A549 (cell line): ENCODE data around the gene ATP9A.

Experiments
- BCL3 ChIP-seq: fragments of >200 bp; sonication (Bioruptor Twin); formaldehyde crosslinking; IDR thresholded peaks from 3 replicates; pipeline ENCODE4 v1.6.1; 2016
- CEBPB ChIP-seq, 2 experiments: fragments of >200 bp in 1 of 2; sonication (Bioruptor Twin) in 1 of 2; formaldehyde crosslinking in 1 of 2; IDR thresholded peaks; 2 replicates each; pipeline ENCODE4 v1.6.1; 2012 to 2016
- EP300 ChIP-seq, 2 experiments: fragments of >200 bp; sonication (Bioruptor Twin); formaldehyde crosslinking; IDR thresholded peaks; 2 replicates in 1 of 2; 3 replicates in 1 of 2; pipeline ENCODE4 v1.6.1; 2016 to 2017
- HDAC2 ChIP-seq: fragments of 200-600 bp; sonication (generic); IDR thresholded peaks from 2 replicates; pipeline ENCODE4 v1.6.1; 2016
- MYC ChIP-seq: IDR thresholded peaks from 2 replicates; pipeline ENCODE4 v1.6.1; 2012; ENCODE audit warnings: mild to moderate bottlenecking, inconsistent platforms, low read length, improper control_type of control experiment, borderline replicate concordance
- POLR2A ChIP-seq: IDR thresholded peaks from 2 replicates; pipeline ENCODE4 v1.6.1; 2012; ENCODE audit warnings: mild to moderate bottlenecking, low read length
- RAD21 ChIP-seq, 2 experiments: fragments of >200 bp in 1 of 2; sonication (Bioruptor Twin) in 1 of 2; formaldehyde crosslinking in 1 of 2; IDR thresholded peaks in 1 of 2; conservative IDR thresholded peaks in 1 of 2; 2 replicates in 1 of 2; 3 replicates in 1 of 2; pipeline ENCODE4 v1.6.1; 2012 to 2018; ENCODE audit warnings: inconsistent platforms in 1 of 2
- RCOR1 ChIP-seq: fragments of 150-350 bp; IDR thresholded peaks from 2 replicates; pipeline ENCODE4 v1.6.1; 2014; ENCODE audit warnings: antibody characterized with exemption, low read length, low read depth
- SMC3 ChIP-seq: fragments of >200 bp; sonication (Bioruptor Twin); formaldehyde crosslinking; IDR thresholded peaks from 3 replicates; pipeline ENCODE4 v1.6.1; 2018; ENCODE audit warnings: inconsistent platforms
- ZNF302 ChIP-seq: fragments of 250-450 bp; sonication (Bioruptor Pico); IDR thresholded peaks from 2 replicates; pipeline ENCODE4 v1.9.0; 2021; ENCODE audit warnings: inconsistent platforms, mild to moderate bottlenecking, moderate library complexity
- TF ChIP-seq, protein P1 (sequence below): fragments of >200 bp; sonication (Bioruptor Twin); formaldehyde crosslinking; IDR thresholded peaks from 3 replicates; pipeline ENCODE4 v1.5.1; 2016
- TF ChIP-seq, protein P2 (sequence below): fragments of 450-650 bp; IDR thresholded peaks from 2 replicates; pipeline ENCODE4 v1.6.1; 2014; ENCODE audit warnings: antibody characterized with exemption

DNA sequence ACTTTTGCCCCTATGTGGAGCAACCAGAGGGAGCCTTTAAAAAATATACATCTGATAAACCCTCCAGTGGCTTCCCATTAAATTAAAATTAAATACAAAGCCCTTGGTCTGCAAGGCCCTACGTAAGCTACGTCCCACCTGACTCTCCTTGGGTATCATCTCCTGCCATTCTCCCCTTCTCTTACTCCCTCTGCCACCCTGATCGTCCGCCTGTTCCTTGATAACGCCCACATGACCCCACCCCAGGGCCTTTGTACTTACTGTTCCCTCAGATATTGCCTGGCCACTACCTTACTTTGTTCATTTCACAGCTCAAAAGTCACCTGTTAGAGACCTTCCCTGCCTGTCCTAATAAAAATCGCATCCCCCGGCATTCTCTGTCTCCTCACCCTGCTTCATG lies 220.2 kb downstream of the ATP9A start:
- TF ChIP-seq RAD21 (conservative IDR thresholded peaks at IDR 0.05 in 1 of 2, IDR thresholded peaks at IDR 0.05 in 1 of 2), result no peak
- no peak for TF ChIP-seq MYC
- TF ChIP-seq POLR2A, result no peak
- TF ChIP-seq, protein P1, sequence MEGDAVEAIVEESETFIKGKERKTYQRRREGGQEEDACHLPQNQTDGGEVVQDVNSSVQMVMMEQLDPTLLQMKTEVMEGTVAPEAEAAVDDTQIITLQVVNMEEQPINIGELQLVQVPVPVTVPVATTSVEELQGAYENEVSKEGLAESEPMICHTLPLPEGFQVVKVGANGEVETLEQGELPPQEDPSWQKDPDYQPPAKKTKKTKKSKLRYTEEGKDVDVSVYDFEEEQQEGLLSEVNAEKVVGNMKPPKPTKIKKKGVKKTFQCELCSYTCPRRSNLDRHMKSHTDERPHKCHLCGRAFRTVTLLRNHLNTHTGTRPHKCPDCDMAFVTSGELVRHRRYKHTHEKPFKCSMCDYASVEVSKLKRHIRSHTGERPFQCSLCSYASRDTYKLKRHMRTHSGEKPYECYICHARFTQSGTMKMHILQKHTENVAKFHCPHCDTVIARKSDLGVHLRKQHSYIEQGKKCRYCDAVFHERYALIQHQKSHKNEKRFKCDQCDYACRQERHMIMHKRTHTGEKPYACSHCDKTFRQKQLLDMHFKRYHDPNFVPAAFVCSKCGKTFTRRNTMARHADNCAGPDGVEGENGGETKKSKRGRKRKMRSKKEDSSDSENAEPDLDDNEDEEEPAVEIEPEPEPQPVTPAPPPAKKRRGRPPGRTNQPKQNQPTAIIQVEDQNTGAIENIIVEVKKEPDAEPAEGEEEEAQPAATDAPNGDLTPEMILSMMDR, result no peak
- no peak for TF ChIP-seq HDAC2
- no peak for TF ChIP-seq SMC3
- no peak for TF ChIP-seq RCOR1
- no peak for TF ChIP-seq CEBPB (IDR thresholded peaks at IDR 0.05)
- TF ChIP-seq, protein P2, sequence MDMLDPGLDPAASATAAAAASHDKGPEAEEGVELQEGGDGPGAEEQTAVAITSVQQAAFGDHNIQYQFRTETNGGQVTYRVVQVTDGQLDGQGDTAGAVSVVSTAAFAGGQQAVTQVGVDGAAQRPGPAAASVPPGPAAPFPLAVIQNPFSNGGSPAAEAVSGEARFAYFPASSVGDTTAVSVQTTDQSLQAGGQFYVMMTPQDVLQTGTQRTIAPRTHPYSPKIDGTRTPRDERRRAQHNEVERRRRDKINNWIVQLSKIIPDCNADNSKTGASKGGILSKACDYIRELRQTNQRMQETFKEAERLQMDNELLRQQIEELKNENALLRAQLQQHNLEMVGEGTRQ, result no peak
- TF ChIP-seq BCL3, result no peak
- no peak for TF ChIP-seq EP300 (IDR thresholded peaks at IDR 0.05)
- no peak for TF ChIP-seq ZNF302
